Ureter (tissue), 1 donor: ENCODE measurements around the gene LRRC3. TPM values are rescaled to one million over a fixed set of nuclear protein-coding genes. Genes with fewer than 3 reads are reported as not detected.

Experiments
- DNase-seq: peaks from one replicate; pipeline ENCODE4 v3.0.0-alpha.2; 2020; ENCODE audit warnings: low spot score
- total RNA-seq: library from RNA; stranded (reverse); gene quantifications from one replicate; pipeline ENCODE4 v1.2.4, GENCODE V29; 2023
- donor health status: DM: yes; HTN: yes; CAD: no.

The LRRC3 gene
- total RNA-seq, 1 donor from 2014 or later = 3.8 TPM

DNA sequence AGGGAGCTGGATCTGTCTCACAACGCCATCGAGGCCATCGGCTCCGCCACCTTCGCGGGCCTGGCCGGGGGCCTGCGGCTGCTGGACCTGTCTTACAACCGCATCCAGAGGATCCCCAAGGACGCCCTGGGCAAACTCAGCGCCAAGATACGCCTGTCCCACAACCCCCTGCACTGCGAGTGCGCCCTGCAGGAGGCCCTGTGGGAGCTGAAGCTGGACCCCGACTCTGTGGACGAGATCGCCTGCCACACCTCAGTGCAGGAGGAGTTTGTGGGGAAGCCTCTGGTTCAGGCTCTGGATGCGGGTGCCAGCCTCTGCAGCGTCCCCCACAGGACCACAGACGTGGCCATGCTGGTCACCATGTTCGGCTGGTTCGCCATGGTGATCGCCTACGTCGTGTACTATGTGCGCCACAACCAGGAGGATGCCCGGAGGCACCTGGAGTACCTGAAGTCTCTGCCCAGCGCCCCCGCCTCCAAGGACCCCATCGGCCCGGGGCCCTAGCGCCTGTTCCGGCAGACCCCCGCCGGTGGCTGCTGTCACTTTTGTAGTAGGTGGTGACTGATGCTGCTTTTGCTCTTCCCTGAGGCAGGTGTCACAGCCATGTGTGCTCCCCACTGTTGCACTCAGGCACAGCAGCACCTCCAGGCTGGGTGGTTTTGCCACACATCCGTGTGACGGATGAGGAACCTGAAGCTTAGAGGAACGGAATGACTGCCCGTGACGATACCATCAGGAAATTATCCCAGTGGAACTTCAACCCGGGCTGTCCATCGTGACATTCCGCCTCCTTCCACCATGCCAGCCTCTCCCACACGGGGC is 1.8 kb downstream of the LRRC3 start:
- DNase-seq = no peak

DNA sequence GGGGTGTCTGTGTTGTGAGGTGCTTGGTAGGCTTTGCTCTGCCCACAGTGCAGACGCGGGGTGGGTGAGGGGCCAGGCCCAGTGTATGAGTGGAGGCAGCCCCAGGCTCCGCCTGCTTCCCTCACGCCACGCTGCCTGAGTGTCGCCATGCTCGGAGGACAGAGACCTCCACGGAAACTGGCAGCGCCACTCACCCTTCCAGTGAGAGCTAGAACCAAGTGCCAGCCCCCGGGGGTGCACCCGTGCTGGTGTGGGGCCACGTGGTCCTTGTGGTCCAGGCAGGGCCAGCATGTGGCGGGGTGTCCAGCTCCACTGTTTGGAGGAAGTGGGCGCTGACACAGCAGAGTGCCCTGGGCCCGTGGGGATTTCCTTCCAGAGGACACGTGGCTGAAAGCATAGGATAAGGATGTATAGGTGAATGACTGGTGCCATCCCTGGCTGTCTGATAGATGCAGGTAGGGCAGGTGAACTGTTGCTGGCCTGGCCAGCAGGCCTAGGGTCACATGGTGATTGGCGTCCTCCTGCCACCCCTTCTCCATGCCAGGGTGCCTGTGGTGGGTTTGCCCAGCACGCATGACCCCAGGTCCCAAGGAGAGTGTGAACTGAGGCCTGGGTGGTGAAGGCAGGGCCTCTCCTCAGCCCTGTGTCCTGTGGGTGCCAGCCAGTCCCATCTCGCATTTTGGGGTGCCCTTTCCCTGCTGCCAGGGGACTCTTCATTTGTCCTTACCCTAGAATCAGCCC is 3.8 kb downstream of the LRRC3 start:
- no peak for DNase-seq

DNA sequence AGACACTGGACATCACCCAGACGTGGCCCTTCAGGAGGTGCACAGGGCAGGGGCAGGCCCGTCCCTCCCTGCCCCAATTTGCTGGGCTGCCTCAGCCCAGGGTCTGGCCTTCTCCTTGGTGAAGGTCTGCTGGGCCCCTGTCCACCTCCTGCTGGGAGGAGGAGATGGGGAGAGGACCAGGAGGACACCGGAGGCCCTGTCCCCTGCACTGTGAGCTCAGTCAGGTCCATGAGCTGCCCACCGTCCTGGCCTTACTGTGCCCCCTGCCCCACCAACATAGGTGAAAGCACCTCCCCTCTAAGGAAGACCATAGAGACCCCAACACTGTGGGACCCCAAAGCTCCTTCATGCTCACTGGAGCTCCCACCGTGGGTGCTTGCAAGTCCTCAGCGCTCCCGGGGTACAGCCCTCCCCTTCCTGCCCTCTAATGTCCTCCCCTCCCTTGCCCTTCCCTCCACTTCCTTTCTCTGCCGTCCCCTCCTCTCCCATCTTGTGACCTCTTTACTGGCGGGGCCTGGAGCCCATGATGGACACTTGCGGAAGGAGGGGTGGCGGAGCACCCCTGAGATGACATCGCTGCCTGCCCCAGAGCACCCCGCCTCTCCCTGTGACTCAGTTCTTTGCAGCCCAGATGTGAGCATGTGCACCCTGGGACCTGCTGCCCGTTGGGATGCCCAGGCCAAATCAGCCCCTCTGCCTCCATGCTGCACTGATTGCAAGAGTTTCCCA is 4.6 kb downstream of the LRRC3 start:
- DNase-seq = no peak

DNA sequence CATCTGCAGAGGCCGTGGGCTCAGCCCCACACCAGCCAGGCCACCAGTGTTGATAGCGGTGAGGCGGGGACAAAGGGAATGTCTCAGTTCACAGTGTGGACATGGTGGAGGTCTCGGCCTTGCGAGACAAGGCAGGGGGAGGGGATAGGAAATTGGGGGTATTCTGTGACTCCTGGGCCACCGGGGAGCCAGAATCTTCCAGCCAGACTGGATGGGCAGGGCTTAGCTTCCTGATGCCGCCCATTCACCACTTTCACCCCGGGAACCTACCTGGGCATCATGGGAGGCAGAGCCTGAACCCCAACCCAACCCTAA is 5.1 kb downstream of the LRRC3 start:
- DNase-seq = no peak

DNA sequence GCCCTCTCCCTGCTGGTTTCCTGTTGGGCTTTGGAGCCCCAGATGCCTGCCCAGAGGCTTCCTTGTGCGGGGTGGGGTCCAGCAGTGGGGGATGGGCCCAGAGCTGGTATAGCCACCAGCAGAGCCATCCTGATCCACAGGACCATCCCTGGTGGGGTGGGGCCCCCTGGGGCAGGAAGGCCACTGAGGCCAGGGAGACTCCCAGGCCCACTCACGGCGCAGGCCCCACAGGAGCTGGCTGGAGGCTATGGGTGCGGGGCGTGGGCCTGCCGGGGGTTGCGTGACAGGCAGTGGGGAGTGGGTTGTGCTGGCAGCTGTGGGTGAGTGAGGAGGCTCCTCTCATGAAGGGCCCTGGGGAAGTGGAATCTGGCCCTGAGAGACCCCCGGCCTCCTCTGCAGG is 5.7 kb downstream of the LRRC3 start:
- no peak for DNase-seq

DNA sequence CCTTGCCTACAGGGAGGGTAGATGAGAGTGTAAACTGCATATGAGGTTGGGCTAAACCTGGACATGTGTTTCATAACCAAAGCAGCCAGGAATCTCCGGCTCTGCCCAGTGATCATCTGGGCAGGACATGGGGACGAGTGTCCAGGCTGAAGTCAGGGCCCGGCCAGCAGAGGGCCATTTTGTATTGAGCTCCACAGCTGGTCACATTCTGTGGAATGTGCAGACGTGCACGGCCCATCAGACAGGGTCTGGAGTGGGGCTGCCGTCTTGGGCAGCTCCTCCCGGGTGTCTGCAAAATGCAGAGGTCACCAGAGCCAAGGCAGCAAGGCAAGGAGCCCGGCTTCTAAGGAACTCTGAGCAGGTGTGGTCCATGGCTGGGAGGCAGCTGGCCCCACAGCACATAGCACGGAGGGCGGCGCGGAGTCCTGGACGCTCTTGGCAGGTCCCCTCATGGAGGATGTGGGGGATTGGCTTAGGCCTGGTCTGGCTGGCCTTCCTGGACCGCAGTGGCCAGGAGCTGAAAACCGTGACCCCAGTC is 6.2 kb downstream of the LRRC3 start:
- no peak for DNase-seq

DNA sequence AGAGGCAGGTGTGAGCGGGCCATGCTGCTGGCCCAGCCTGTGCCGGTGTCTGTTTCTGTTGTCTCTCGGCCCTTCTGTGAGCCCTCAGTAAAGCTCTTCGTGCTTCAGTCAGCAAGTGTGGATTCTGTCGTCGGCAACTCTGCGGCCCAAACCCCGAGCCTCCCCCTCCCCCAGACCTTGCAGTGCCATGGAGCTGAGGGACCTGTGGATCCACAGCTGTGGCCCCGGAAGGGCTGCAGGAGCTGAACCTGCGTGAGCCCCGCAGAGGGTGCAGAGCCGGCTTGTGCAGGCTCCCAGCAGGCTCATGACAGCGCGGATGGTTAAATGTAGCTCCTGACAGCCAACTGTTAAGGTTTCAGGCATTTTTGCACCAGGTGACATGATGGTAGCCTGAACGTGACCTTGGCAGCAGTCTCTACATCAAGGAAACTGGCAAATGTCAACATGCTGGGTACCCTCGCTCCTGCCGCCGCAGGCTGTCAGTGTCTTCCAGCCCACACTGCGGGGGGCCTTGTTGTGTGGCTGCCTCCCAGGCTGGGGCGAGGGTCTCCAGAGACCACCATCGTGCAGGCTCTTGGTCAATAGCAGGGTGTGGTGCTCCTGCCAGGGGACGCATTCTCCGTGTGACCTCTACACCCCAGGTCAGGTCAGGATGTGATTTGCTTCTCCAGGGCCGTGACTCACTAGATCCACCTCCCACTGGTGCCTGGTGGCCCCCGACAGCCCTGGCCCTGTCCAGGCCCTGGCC is 7.0 kb downstream of the LRRC3 start:
- DNase-seq = no peak

DNA sequence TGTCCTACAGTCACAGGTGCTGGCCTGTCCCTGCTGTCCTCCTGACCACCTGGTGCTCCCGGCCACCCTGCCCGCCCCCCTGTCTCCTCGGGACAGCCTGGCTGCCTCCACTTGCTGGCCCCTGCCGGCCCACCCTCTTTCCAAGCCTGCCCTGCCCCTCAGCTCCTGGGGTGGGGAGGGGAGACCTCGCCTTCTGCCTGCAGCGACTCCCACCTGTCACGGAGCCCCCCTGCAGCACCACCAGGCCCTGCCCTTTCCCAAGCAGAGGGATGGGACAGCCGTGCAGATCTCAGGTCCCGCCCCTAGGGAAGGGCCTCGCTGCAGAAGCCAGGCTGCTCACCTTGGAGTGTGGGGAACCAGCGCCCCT is 7.5 kb downstream of the LRRC3 start:
- DNase-seq = no peak

DNA sequence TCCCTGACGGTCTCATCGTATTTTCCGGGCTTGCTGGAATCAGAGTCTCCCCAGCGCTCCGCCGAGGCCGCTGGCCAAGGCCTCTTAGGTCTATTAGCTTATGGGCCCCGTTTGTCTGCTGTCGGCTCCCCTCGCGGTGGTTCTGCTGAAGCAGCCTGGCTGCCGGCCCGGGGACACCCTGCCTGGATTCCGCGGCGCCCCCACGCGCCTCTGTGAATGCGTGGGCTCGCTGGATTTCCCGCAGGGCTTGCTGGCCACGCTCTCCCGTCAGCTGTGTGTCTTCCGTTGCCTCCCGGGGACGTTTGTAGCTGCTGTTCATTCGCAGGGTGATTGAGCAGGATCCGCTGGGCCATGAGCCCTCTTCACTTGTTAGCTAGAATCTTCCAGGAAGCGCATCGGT is 8.4 kb downstream of the LRRC3 start:
- DNase-seq = no peak

DNA sequence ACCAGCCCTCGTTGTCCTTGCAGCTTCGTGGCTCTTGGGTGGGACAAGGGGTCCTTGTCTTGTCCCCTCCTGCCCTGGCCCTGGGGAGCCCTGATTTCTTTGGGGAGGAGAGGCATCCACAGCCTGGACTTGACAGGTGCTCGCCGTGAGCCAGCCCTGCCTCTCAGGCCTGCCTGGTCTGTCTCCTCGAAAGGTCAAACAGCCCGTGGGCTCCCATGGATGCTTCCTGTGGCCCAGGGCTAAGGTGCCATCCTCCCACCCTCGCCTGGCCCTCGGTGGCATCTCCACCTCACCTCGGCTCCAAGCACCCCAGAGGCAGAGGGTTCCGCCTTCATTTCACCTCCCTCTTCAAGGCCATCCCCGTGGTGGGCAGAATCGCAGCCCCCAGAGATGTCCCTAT is 9.0 kb downstream of the LRRC3 start:
- DNase-seq = no peak

DNA sequence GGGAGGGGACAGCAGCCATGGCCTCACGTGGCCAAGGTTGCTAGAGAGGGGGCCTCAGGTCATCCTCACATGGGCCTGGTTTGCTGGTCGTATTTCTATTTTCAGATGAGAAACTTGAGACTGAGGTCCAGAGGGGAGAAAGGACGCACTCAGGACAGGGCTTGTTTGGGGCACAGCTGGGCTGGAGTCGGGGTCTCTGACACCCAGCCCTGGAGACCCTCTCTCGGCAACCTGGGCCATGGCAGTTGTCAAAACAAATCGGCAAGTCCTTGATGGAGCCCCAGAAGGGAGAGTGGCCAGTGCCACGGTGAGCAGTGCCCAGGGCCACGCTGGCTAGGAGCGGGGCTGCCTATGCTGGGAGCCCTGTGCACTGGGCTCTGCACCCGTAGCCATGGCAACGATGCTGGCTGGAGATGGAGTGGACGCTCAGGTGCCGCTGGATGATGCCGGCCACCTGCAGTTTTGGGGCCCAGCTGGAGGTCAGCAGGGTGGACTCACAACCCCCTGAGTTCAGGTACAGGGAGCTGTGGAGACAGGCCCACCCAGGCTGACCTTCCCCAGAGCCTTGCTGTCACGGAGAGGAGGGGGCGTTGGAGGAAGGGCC is 11.1 kb downstream of the LRRC3 start:
- DNase-seq = no peak

DNA sequence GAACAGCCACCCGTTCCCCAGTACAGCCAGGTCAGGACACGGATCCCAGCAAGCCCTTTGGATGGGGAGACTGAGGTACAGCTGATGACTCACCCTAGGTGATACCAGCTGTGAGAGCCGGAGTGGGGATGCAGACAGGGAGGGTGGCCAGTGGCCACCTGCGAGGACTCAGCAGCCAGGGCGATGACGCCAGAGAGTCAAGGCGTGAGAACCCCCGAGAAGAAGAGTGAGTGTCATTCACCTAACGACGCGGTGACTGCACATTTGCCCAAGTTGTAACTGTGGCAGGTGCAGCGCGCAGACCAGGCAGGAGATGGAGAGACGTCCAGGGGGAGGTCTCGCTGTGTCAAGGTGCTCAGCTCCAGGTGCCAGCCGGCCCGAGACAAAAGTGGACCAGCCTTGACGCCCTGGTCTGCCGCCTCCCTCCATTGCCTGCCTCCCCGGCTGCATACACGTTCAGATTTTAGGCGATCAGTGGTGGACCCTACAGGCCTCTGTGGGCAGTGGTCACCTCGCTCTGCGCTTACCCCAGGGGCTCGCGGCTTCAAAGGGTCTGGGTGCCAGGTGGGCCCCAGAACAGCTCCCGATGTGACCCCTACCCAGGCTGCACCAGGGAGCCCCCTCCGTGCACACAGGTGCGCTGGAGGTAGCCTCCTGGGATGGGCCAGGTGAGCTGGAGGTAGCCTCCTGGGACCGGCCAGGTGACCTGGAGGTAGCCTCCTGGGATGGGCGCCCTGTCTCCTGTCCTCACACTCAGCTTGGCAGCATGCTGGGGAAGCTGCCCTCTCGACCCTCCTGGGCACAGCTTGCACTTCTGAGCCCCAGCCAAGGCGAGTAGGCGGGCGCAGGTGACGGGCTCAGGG is 11.9 kb downstream of the LRRC3 start:
- no peak for DNase-seq

DNA sequence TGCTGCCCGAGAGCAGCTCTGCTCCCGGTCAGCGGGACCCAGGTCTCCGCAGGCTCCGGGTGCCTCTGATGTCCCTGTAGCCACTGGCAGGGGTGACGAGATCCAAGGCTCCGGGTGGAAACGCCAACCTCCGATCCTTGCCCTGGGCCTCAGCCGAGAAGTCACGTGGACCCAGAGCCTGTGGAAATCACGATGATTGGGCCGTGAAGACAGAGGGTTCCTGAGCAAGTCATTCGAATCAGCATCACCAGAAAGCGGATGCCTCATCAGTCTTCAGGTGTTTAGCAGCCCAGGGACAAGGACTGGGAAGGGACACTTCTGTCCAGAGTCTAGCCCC is 12.5 kb downstream of the LRRC3 start:
- DNase-seq = no peak

DNA sequence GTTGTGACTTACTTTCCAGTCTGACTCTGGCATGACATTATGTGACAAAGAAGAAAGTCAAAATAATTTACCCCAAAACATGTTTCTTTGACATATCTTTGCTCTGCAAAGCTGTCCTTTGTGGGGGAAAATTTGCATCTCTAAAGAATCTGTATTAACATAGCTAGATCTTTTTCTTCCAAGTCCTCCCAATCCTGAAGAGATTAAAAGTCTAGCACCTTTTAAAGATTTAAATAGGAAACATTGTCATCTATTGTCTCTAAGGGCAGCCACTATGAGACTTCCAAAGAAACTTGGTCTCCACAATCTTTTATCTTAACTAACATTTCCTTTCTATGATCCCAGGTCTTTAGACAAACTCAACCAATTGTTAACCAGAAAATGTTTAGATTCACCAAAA is 16.0 kb downstream of the LRRC3 start:
- no peak for DNase-seq

DNA sequence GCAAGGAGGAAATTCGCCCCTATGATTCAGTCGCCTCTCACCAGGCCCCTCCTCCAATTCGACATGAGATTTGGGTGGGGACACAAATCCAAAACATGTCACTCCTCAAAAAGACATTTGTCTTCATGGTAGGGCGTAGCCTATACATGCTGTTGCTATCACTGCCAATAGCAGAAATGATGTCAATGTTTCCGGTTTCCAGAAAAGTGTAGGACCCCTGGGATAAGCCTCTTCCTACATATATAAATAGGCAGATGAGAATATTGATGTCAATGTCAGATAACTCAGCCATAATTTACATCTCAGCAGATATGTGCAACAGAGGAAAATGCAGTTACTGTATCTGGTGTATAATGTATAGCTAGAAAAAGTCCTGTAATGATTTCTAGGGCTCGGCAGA is 16.7 kb downstream of the LRRC3 start:
- DNase-seq = no peak

DNA sequence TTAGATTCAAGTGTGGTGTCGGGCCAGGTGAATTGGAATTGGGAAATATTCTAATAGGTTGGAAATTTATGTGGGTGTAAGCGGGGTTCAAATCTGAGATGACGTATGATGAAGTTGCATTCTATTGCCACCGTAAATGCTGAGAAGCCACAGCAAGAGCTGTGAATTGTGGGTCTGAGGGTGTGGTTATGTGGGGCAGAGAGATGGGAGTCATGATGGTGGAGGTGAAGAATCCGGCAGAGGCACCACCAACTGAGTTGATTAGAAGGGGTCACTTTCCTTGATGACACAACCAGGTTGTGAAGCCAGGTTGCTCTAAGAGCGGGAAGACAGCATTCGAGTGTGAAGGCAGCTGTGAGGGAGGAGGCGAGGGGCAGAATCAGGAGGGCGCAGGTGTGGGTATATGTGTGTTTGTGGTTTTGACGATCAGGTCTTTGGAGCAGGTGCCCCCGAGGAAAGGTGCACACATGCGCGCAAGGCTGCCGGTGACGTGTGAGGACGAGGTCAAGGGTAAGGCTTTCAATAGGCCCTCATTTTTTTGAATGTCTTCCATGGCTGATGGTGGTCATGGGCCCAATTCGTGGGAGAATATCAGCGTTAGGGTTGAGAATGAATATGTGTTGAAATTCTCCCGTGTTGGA is 18.7 kb downstream of the LRRC3 start:
- no peak for DNase-seq

DNA sequence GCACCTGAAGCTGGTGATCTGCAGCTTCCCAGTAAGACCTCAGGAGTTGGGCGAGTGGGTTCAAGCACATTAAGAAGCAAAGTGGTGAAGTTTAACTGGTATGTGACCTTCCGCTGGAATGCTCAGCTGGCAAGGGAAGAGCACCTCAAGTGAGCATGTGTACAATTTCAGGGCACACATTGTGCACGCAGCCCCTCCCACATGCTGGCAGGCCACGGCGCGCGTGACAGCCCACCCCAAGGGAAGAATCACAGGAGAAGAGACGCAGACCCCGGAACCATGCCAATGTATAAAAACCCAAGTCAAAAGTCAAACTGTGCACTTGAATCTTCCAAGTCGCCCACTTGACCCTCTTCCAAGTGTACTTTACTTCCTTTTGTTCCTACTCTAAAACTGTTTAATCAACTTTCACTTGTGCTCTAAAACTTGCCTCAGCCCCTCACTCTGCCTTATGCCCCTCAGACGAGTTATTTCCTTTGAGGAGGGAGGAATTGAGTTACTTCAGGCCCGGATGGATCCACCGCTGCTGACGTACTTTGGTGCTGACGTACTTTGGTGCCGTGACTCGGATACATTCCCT is 20.0 kb downstream of the LRRC3 start:
- DNase-seq = no peak

DNA sequence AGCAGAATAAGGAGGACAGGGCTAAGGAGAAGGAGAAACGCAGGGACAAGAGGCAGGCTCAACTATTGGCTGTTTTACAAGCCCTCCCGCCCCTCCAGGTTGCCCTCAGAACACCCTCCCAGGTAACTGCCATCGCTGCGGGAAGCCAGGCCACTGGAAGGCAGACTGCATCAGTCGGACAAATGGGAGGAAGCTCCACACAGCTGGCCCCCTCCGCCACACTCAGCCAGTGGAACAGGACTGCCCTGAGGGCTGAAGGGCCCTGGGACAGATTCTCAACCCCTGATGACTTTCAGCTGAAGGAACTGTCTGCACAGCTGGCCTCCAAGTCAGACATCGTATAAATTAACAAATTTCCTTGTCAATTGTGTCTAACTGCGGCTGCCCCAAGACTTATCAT is 21.8 kb downstream of the LRRC3 start:
- no peak for DNase-seq

DNA sequence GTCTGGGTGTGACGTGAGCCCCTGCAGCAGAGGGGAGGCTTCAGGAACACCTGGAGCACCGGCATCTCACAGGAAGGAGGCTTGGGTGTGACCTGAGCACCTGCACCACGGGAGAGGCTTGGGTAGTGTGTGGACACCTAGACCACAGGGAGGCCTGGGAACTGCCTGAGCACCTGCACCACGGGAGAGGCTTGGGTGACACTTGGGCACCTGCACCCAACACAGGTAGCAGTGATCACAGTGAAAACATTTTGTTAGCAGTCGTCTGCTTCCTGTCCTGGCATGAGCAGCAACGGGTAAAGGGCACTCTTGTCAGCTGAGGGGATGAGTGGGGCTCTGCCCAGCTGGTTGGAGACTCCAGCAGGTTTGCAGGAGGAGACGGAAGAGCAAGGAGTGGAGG is 22.4 kb downstream of the LRRC3 start:
- DNase-seq = no peak
